GM18498 (cell line): ENCODE results near the gene ZNF101.

Source experiments
- ATAC-seq: cut with Tn5 transposase; IDR thresholded peaks from one replicate; pipeline ENCODE4 v1.9.1; 2021; ENCODE audit warnings: mild to moderate bottlenecking, moderate library complexity; ENCODE audit not compliant: unreplicated experiment

The ZNF101 gene

GRCh38 chr19:19668230-19669012, at the start of gene ZNF101:
Gene ZNF101, plus strand, starts transcription at chr19:19668839. Its CDS starts 125 bp downstream, at chr19:19668964.
- peak; percentile 70 for ATAC-seq

DNA sequence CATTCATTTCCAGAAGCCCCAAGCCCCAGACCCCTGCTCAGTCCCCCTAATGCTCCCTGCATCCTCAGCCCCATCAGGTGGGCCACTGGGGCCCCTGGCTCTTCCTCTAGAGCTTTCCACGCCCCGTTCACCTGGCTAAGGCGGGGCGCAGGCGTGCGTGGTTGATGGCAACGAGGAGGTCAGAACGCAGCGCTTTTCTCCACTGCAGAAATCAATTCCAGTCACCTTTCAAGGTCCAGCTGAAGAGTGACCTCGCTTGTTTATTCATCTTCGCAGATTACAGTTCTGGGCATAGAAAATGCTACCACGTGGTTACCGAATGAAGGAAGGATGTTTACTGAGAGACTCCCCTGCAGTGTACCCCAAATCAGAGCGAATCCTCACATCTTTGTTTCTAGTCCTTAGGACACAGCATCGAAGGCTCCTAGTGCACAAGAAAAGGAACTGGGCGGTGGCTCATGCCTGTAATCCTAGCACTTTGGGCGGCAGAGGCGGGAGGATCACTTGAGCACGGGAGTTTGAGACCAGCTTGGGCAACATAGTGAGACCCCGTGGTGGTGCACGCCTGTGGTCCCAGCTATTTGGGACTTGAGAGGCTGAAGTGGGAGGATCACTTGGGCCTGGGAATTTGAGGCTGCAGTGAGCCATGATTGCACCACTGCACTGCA, 49.3 kb upstream of the ZNF101 start:
- ATAC-seq = no peak

DNA sequence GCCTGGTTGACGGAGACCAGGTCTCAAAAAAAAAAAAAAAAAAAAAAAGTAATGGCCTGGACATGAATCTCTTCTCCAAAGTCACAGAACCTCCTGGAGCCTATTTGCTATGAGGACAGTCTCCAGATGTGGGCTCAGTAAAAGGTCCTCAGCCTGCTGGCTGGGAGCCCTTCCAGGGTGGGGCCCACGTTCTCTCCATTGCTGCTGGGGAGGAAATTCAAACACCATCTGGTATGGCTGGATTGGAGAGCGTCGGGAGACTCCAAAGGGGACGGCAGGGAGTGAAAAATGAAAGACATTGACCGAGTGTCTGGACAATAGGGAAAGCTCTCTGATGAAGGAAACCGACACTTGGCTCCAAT, 48.8 kb upstream of the ZNF101 start:
- ATAC-seq = no peak

- ATAC-seq = no peak
Observed at GRCh38 chr19:19623383-19623782, 45.3 kb upstream of the ZNF101 start.

DNA sequence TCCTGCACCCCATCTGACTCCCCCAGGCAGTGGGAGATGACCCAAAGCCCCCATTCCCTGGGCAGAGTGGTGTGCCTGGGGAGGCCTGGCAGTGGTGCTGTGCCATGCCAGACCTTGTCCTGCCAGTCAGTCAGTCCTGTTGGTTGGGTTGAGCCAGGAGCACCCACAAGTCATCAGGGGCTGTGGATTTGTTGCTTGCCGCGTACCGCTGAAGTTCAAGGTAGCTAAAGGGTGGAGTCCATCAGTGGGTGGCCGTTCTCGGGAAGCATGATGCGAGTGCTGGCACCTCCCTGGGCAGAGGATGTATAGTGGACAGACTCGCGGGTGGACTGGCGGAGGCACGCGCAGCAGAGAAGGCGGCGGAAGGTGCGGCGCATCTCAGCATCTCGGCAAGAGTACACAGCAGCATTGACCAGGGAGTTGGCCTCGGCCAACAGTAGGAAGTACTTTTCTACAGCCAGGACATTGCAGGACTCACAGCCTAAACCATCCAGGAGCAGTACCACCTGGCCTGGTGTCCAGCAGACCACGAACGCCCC, 44.5 kb upstream of the ZNF101 start:
- no peak for ATAC-seq

DNA sequence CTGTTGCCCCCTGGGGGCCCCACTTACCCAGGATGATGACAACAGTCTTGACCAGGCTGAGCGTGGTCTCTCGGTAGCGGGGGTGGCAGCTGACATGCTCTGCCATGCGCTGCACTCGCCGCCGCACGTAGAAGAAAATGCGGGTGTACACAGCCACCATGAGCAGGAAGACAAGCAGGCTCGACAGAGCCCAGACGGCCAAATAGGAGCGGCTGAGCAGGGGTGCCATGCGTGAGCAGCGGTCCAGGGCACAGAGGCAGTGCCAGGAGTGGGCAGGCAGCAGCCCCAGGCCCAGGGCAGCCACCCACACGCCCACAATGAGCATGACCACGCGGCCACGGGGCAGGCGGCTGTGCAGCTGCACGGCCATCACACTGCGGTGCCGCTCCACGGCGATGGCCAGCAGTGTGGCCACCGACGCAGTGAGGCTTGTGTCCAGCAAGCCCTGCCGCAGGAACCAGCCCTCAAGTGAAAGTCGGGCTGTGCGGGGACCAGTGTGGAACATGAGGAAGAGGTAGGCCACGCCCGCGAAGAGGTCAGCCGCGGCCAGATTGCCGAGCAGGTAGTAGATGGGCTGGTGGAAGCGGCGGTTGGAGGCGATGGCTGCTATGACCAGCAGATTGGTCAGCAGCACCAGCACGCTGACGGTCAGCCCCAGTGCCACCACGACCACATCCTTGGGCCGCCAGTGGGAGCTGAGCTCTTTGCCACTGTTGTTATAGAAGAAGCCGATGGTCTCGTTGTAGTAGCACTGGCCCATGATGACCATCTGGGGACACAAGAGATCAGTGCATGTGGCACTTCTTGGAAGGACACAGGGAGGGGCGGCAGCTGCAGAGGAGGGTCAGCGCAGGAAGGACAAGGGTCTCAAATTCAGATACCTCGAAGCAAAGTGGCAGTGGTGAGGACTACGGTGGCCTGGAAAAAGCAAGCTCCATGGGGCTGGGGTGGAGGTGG, 41.8 kb upstream of the ZNF101 start:
- ATAC-seq = no peak

GRCh38 chr19:19627621-19628500, 40.8 kb upstream of the ZNF101 start, which contains the start of gene LPAR2:
Gene LPAR2, minus strand, starts transcription at chr19:19628220. Its CDS starts 945 bp downstream, at chr19:19627275.
- ATAC-seq = peak; percentile 60

DNA sequence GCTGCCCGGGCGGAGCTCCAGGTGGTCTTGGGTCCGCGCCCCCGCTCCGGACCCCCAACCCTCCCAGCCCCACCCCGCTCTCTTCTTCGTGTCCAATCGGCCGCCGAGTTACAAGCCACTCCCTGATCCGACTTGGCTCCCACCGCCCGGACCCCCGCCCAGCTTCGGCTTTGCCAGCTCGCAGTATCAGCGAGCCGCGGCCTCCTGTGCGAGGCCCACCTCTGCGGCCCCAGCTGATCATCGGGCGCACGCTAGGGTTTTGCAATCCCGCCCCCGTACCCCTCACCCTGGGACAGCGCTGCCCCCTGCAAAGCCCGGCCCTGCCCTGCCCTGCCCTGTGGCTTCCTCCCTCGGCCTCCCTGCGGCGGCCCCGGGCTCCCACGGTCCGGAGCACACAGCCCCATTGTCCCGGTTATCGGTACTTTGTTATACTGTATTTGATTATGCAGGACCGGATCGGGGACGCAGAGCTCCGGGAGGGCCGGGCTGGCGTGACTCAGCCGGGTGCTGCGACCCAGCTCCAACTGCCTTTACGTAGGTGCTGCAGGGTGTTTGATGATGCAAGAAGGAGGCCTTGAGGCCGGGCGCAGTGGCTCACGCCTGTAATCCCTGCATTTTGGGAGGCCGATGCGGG, 40.0 kb upstream of the ZNF101 start:
- peak; percentile 6 for ATAC-seq

DNA sequence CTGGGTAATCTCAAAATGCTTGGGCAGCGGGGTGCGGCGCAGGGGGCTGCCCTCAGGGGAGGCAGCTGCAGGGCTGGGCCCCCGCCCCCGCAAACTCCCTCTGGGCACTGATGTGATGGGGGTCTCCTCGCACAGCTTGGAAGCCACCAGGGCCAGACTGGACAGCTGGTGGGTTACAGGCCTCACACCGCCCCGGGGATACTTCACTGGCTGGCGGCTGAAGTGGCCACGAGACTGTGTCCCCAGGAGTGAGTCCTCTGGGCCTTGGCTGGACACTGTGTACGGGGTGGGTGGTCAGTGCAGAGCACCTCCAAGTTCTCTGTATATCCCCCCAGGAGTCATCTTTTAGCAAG, 38.6 kb upstream of the ZNF101 start:
- no peak for ATAC-seq

- ATAC-seq = no peak
Observed at GRCh38 chr19:19630426-19630825, 38.2 kb upstream of the ZNF101 start.

GRCh38 chr19:19631346-19631745, 37.3 kb upstream of the ZNF101 start:
- no peak for ATAC-seq

DNA sequence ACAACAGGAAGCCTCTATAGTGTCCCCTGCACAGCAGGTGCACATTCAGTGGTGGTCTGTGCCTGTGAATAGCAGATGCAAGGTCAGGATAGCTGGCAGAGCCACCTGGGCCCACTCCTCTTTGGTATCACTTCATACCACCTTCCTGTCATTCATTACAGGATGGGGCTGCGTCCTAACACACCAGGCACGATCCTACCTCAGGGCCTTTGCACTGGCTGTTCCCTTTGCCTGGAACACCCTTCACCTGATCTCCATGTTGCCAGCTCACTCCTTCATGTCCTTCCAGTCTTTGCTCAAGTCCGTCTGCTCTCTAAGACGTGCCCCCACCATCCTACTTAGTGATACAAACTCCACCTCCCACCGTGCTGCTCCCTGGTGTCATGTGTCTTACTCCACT, 36.0 kb upstream of the ZNF101 start:
- no peak for ATAC-seq

DNA sequence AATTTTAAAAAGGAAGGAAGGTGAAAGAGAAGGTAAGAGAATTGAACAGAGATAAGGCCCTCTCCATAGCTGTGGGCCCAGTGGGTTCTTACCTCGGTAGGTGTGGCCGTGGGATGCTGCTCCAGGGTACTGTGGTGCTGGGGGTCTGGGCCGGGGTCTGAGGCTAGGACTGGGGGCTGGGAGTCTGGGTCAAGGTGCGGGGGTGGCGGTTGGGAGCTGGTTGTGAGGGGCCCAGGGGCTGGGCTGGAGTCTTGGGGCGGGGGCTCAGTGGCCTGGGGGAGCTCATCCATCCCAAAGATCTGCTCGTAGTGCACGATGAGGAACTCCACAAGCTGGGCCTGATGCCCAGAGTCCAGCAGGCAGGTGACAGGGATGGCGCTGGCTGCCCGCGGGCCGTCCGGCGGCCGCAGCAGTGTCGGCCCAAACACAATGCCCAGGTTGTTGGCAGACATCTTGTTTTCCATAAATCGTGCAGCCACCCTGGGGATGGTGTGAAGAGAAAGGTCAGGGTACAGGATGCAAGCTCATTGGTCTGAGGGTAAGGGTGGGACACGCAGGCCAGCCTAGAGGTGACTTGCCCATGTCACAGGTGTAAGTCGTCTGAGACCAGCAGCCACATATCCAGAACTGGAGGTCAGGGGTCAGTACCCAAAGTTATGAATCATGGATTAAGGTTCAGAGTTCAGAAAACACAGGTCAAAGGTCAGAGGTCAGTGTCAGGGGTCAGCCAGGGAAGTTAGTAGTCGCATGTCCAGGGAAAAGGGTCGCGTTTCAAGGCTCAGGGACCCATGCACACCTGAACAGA, 34.7 kb upstream of the ZNF101 start:
- ATAC-seq = no peak

DNA sequence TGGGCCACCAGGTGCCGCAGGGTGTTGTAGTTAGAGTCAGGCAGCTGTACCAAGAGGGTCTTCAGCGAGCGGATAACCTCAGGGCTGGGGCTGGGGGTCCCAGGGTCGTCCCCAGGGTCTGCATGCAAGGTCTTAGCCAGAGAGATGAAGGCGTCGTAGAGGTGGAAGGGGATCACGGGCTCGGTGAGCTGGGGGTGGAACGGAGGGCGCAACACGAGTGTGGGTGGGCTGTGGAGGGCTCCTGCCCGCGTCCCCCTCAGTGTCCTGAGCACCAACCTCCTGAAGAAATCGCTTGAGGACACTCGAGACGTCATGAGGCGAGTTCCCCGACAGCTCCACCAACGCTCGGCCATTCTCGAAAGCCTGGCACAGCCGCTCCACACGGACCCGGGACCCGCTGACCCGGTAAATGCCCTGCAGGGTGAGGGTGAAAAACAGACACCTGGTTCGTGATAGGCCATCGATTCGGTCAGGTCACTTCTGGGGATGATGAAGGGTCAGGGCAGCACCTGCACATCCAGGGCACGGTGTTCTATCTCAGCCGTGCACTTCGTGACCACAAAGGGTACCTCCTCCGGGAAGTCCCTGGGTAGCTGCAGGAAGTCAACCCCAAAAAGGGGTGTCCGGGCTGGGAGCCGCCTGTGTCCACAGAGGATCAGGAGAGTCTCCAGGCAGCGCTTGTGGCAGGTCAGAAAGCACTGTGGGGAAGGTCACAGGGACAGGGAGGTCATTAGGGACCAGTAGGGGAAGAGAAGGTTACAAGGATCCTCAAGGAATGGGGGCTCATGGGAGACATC, 33.9 kb upstream of the ZNF101 start:
- no peak for ATAC-seq

- ATAC-seq = no peak
Observed at GRCh38 chr19:19635313-19635702, 33.3 kb upstream of the ZNF101 start.

DNA sequence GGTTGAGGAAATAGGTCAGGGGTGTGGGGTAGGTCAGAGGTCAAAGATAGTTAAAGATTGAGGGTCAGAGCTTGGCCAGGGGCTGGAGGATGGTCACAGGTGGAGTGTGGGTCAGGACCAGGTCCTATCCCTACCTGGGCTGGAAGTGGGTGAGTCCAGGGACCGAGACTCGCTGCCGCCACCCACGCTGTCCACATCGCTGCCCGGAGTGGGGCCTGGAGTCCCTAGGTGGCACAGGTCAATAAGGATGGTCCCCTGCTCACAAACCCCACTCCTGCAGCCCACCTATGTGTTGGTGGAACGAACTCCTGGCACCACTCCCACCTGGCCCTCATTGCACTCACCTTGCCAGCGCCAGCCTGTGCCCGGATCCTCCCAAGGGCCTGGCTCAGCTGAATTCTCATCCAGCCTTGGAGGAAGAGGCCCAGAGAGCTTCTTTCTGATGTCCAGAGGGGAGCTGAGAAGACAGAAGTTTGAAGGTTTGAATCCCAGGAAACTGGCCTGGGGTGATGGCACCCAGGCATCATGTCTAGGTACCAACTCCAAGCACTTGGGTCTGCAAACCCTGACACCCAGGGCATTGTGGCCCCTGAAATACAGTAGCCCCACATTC, 32.0 kb upstream of the ZNF101 start:
- no peak for ATAC-seq

GRCh38 chr19:19637186-19637522, 31.5 kb upstream of the ZNF101 start:
- no peak for ATAC-seq
